ENCODE measurements around the gene AARS1.
"Not testable (repeated sequence)": the region's sequence is repeated elsewhere in the genome, so short reads cannot be mapped to it uniquely, and the experiment has no call there.

AARS1 gene

DNA sequence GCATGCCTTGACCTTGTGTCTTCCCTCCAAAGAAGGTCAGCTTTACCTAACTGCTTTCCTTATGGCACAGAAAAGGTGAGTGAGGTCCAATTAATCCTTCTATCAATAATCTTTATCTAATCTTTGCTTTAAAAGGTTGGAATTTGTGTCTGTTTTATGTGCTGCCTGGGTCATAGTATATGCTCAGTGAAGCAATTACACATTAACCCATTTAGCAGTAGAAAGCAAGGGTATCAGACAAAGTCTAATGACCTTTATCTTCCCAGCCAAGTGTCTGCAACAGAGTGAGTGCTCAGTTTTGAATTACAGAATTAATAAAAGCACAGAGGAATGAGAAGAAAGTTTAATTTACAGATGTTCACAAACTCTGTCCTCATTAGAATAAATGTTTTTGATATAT, 63.3 kb downstream of the AARS1 start:
- DNase-seq (ENCODE audit: low spot score); FAIRE-seq: not testable (repeated sequence)

DNA sequence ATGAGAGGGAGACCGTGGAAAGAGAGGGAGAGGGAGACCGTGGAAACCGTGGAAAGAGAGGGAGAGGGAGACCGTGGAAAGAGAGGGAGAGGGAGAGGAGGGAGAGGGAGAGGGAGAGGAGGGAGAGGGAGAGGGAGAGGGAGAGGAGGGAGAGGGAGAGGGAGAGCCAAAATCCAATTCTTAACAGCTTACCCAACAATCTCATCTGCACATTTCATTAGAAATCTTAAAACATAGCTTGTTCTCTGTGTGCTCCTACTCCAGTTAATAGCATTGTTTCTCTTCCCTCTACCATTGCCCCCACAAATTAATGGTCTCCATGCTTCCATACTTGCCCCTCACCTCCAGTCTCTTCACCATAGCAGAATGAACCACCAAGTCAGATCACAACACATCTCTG, 63.9 kb downstream of the AARS1 start:
- FAIRE-seq: not testable (repeated sequence)

DNA sequence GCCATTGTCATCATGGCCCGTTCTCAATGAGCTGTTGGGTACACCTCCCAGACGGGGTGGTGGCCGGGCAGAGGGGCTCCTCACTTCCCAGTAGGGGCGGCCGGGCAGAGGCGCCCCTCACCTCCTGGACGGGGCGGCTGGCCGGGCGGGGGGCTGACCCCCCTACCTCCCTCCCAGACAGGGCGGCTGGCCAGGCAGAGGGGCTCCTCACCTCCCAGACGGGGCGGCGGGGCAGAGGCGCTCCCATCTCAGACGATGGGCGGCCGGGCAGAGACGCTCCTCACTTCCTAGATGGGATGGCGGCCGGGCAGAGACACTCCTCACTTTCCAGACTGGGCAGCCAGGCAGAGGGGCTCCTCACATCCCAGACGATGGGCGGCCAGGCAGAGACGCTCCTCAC, 64.7 kb downstream of the AARS1 start:
- FAIRE-seq; DNase-seq (ENCODE audit: low spot score): not testable (repeated sequence)

More for the DNA sequence above, 63.9 kb downstream of the AARS1 start:
- not testable (repeated sequence) for DNase-seq (ENCODE audit: low spot score)

DNA sequence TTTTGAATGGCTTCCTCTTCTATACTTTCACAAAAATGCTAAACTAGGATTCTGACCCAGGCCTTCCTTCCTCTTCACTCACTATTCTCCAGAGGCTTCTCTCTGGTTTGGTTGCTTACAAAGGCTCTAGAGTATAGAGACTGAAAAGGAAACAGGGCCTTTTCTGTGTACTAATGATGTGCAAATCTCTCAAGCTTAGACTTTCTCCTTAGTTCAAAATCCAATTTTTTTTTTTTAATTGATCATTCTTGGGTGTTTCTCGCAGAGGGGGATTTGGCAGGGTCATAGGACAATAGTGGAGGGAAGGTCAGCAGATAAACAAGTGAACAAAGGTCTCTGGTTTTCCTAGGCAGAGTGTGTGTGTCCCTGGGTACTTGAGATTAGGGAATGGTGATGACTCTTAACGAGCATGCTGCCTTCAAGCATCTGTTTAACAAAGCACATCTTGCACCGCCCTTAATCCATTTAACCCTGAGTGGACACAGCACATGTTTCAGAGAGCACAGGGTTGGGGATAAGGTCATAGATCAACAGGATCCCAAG, 65.3 kb downstream of the AARS1 start:
- DNase-seq (ENCODE audit: low spot score); FAIRE-seq: not testable (repeated sequence)

DNA sequence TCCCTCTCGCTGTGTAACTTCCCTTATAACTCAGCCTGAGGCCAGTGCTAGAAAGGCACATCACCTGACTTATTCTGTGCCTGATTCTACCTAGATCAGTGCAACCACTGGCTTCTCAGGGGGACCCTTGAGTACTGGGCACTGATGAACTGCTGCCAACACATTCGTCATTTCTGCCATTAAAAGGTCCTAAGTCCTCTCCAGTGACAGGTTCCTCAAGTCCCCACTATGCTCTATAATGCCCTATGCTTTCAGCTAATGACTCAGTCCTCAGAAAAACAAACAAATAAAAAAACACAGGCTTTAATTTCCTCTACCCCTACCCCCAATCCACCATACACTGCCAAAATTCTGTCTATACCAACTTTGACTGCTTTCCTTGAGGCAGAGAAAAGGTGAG, 66.1 kb downstream of the AARS1 start:
- not testable (repeated sequence) for FAIRE-seq

DNA sequence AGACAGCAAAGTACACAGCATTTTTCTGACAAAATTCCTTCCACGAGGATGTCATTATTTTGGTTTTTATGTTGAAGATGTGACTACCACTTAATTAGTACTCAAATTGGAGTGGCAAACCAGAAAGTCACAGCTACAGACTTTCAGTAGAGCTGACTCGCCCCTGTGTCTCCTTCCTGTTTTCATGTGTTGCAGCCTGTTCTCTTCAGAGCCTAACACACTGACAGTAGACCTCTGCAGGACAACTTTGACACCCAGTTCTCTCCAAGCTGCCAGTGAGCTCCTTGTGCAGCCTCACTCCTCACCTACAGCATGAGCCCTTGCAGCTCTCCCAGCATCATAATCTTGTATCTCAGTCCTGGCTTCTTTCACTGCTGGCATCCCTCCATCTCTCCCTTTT, 66.7 kb downstream of the AARS1 start:
- FAIRE-seq; DNase-seq (ENCODE audit: low spot score): not testable (repeated sequence)

More for the DNA sequence above, 66.1 kb downstream of the AARS1 start:
- DNase-seq (ENCODE audit: low spot score): not testable (repeated sequence)

DNA sequence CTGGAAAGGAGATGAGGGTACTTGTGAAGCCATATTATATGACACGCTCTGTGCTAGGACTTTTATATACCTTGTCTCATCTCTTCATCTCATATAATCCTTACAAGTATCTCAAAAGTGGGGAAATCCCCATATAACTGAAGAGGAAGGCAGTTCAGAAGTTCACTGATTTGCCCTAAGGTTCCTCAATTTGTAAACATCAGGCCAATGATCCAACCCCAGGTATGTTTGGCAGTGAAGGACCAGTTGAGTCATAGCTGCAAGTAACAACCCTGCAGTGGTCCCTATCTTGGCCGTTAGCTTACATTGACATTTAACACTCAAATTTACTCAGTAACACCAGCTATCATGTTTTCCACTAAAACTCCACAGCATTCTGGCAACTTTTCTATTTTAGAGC, 70.7 kb downstream of the AARS1 start:
- FAIRE-seq; DNase-seq (ENCODE audit: low spot score): not testable (repeated sequence)

DNA sequence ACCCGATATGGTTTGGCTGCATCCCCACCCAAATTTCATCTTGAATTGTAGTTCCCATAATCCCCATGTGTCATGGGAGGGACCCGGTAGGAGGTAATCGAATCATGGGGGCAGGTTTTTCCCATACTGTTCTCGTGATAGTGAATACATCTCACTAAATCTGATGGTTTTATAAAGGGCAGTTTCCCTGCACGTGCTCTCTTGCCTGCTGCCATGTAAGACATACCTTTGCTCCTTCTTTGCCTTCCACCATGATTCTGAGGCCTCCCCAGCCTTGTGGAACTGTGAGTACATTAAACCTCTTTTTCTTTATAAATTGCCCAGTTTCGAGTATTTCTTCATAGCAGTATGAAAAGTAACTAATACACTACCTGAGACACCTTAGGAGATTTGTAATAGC, 82.9 kb downstream of the AARS1 start:
- not testable (repeated sequence) for FAIRE-seq; DNase-seq (ENCODE audit: low spot score)

DNA sequence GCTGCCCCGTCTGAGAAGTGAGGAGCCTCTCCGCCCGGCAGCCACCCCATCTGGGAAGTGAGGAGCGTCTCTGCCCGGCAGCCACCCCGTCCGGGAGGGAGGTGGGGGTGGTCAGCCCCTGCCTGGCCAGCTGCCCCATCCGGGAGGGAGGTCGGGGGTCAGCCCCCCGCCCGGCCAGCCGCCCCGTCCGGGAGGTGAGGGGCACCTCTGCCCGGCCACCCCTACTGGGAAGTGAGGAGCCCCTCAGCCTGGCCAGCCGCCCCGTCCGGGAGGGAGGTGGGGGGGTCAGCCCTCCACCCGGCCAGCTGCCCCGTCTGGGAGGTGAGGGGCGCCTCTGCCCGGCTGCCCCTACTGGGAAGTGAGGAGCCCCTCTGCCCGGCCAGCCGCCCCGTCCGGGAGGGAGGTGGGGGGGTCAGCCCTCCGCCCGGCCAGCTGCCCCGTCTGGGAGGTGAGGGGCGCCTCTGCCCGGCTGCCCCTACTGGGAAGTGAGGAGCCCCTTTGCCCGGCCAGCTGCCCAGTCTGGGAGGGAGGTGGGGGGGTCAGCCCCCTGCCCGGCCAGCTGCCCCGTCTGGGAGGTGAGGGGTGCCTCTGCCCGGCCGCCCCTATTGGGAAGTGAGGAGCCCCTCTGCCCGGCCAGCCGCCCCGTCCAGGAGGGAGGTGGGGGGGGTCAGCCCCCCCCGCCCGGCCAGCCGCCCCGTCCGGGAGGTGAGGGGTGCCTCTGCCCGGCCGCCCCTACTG, 84.5 kb downstream of the AARS1 start:
- FAIRE-seq; DNase-seq (ENCODE audit: low spot score): not testable (repeated sequence)

DNA sequence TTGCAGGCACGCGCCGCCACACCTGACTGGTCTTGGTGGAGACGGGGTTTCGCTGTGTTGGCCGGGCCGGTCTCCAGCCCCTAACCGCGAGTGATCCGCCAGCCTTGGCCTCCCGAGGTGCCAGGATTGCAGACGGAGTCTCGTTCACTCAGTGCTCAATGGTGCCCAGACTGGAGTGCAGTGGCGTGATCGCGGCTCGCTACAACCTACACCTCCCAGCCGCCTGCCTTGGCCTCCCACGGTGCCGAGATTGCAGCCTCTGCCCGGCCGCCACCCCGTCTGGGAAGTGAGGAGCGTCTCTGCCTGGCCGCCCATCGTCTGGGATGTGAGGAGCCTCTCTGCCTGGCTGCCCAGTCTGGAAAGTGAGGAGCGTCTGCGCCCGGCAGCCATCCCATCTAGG, 85.3 kb downstream of the AARS1 start:
- FAIRE-seq; DNase-seq (ENCODE audit: low spot score): not testable (repeated sequence)

DNA sequence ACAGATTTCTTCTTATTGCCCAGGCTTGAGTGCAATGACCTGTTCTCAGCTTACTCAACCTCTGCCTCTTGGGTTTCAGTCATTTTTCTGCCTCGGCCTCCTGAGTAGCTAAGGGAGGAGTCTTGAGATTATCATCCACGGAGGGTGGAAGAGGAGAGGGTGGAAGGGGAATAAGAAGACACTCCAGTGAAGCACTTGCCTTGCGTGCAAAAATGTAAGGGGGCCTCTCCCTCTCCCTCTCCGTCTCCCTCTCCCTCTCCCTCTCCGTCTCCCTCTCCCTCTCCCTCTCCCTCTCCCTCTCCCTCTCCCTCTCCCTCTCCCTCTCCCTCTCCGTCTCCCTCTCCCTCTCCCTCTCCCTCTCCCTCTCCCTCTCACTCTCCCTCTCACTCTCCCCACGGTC, 85.8 kb downstream of the AARS1 start:
- not testable (repeated sequence) for FAIRE-seq; DNase-seq (ENCODE audit: low spot score)
